Endothelial cell of umbilical vein (primary cell): ENCODE data around the gene NACA2. TPM values are rescaled to one million over a fixed set of nuclear protein-coding genes. Genes with fewer than 3 reads are reported as not detected.

Experiments
- BruUV-seq: library from RNA; stranded (reverse); fragments of 400-500 nt; replicated peaks from 2 replicates; lab custom pipeline; 2021; lab: Mats Ljungman, UMichigan
- CTCF ChIA-PET: fragments of 300-600, 350-600 bp; sonication (Branson Sonifier 250); formaldehyde crosslinking; loops from one replicate; lab custom pipeline; 2021; ENCODE audit warnings: antibody characterized with exemption, inconsistent platforms; lab: Charles Lee
- POLR2A ChIA-PET: fragments of 300-600, 350-600 bp; sonication (Branson Sonifier 250); formaldehyde crosslinking; loops from one replicate; lab custom pipeline; 2021; ENCODE audit warnings: antibody characterized with exemption, inconsistent platforms; lab: Charles Lee
- DNase-seq: peaks from one replicate; pipeline ENCODE4 v3.0.0-alpha.2; 2011; ENCODE audit warnings: low read depth, low spot score
- FAIRE-seq: peaks from 2 replicates; lab custom pipeline; 2011; peaks lifted over from hg19 to GRCh38; lab: Jason Lieb, UNC
- H2AFZ ChIP-seq: 2 replicates; pipeline ENCODE4 v1.6.0; 2012; ENCODE audit warnings: low read depth, low read length, control low read depth, inconsistent platforms
- H3K27ac ChIP-seq: 2 replicates; pipeline ENCODE4 v1.5.1; 2011; ENCODE audit warnings: low read depth, mild to moderate bottlenecking, control low read depth, low read length, moderate library complexity; ENCODE audit not compliant: insufficient read depth
- H3K27me3 ChIP-seq, 2 experiments: 2 replicates each; pipeline versions ENCODE4 v1.6.0 to v1.6.1; 2011; ENCODE audit warnings: low read length in 2 of 2, mixed read lengths in 1 of 2; ENCODE audit not compliant: control insufficient read depth in 2 of 2, insufficient read depth in 2 of 2
- H3K36me3 ChIP-seq, 2 experiments: 2 replicates in 1 of 2; 3 replicates in 1 of 2; pipeline ENCODE4 v1.5.1; 2011; ENCODE audit warnings: low read length in 2 of 2, mild to moderate bottlenecking in 1 of 2, moderate library complexity in 1 of 2; ENCODE audit not compliant: control insufficient read depth in 2 of 2, insufficient read depth in 2 of 2; ENCODE audit errors: extremely low read depth in 1 of 2
- H3K4me1 ChIP-seq: 3 replicates; pipeline ENCODE4 v1.5.1; 2011; ENCODE audit warnings: mild to moderate bottlenecking, low read length; ENCODE audit not compliant: control insufficient read depth, insufficient read depth; ENCODE audit errors: extremely low read depth
- H3K4me2 ChIP-seq: 2 replicates; pipeline ENCODE4 v1.6.1; 2011; ENCODE audit warnings: low read length, control low read depth, mixed read lengths; ENCODE audit not compliant: insufficient read depth
- H3K4me3 ChIP-seq, 3 experiments: fragments of 200-600 bp in 1 of 3; sonication (generic), shearing (Covaris generic) in 1 of 3; replicated peaks in 1 of 3; 2 replicates each; pipeline ENCODE4 v1.5.1; 2011 to 2016; ENCODE audit warnings: control low read depth in 3 of 3, low read length in 3 of 3, mild to moderate bottlenecking in 2 of 3, inconsistent platforms in 1 of 3, low read depth in 1 of 3, moderate library complexity in 1 of 3; ENCODE audit not compliant: insufficient read depth in 1 of 3
- H3K79me2 ChIP-seq: 2 replicates; pipeline ENCODE4 v1.6.0; 2012; ENCODE audit warnings: low read length, inconsistent platforms; ENCODE audit not compliant: control insufficient read depth, insufficient read depth
- H3K9ac ChIP-seq: replicated peaks from 2 replicates; pipeline ENCODE3; 2011; ENCODE audit warnings: low read length, control low read depth; ENCODE audit not compliant: insufficient read depth; ENCODE audit errors: extremely low read depth
- H3K9me1 ChIP-seq: replicated peaks from 3 replicates; pipeline ENCODE4 v1.6.0; 2011; ENCODE audit warnings: mild to moderate bottlenecking, low read length; ENCODE audit not compliant: control insufficient read depth, insufficient read depth; ENCODE audit errors: extremely low read depth
- H3K9me3 ChIP-seq: replicated peaks from 2 replicates; pipeline ENCODE4 v1.5.1; 2012; ENCODE audit warnings: low read length, inconsistent platforms; ENCODE audit not compliant: control insufficient read depth, insufficient read depth
- H4K20me1 ChIP-seq: replicated peaks from 2 replicates; pipeline ENCODE3; 2011; ENCODE audit warnings: mild to moderate bottlenecking, low read length; ENCODE audit not compliant: control insufficient read depth, insufficient read depth; ENCODE audit errors: extremely low read depth
- CTCF ChIP-seq, 2 donors: IDR thresholded peaks; 1 replicate in 1 of 2; 2 replicates in 1 of 2; pipeline ENCODE4 v1.5.1; 2011; ENCODE audit warnings: low read length in 2 of 2, mild to moderate bottlenecking in 2 of 2, moderate library complexity in 2 of 2, control low read depth in 1 of 2, inconsistent platforms in 1 of 2, low read depth in 1 of 2; ENCODE audit not compliant: insufficient read depth in 1 of 2; ENCODE audit errors: extremely low read depth in 1 of 2
- EZH2 ChIP-seq: IDR thresholded peaks from 2 replicates; pipeline ENCODE4 v1.6.1; 2012; ENCODE audit warnings: borderline replicate concordance, low read depth, mild to moderate bottlenecking, moderate library complexity, low read length, inconsistent platforms; ENCODE audit not compliant: severe bottlenecking
- FOS ChIP-seq: IDR thresholded peaks from 2 replicates; pipeline ENCODE4 v1.6.1; 2011; ENCODE audit warnings: mild to moderate bottlenecking, low read length, moderate library complexity, borderline replicate concordance; ENCODE audit not compliant: insufficient read depth
- GATA2 ChIP-seq: IDR thresholded peaks from 2 replicates; pipeline ENCODE4 v1.7.0; 2011; ENCODE audit warnings: low read depth, mild to moderate bottlenecking, moderate library complexity, mixed read lengths, low read length; ENCODE audit not compliant: insufficient read length, insufficient read depth
- JUN ChIP-seq: IDR thresholded peaks from 2 replicates; pipeline ENCODE4 v1.6.1; 2011; ENCODE audit warnings: borderline replicate concordance, low read depth; ENCODE audit not compliant: insufficient read length, insufficient read depth
- MAX ChIP-seq: IDR thresholded peaks from 2 replicates; pipeline ENCODE4 v1.6.1; 2011; ENCODE audit not compliant: insufficient read depth, insufficient read length
- MYC ChIP-seq: IDR thresholded peaks from one replicate; pipeline ENCODE4 v1.6.1; 2011; ENCODE audit warnings: mild to moderate bottlenecking, low read depth, low read length
- POLR2A ChIP-seq: IDR thresholded peaks from 2 replicates; pipeline ENCODE4 v1.6.1; 2012; ENCODE audit warnings: low read depth, mild to moderate bottlenecking, control low read depth, low read length
- POLR2AphosphoS5 ChIP-seq: IDR thresholded peaks from 2 replicates; pipeline ENCODE4 v1.6.1; 2012; ENCODE audit warnings: low read depth, mild to moderate bottlenecking, control low read depth, low read length, moderate library complexity; ENCODE audit not compliant: insufficient read depth
- dilution Hi-C: fragments of 300-500 bp; cut with MboI; formaldehyde crosslinking; loops from one replicate; pipeline ENCODE4 v1.15.0; 2019; ENCODE audit warnings: low sequenced_read_pairs; ENCODE audit not compliant: extremely low pct_ligation_motif_present
- intact Hi-C: fragments of 100-400 bp; cut with micrococcal nuclease; formaldehyde crosslinking; loops from one replicate; pipeline ENCODE4 v1.10.0; 2022
- polyA plus RNA-seq, 4 experiments: library from polyadenylated mRNA; depleted of rRNA in 3 of 4; stranded (reverse) in 3 of 4; unstranded in 1 of 4; fragments of >200 nt; gene quantifications; 2 replicates each; pipeline versions ENCODE4 v1.2.1 to v1.2.3, GENCODE V29; 2011 to 2012; ENCODE audit warnings: missing spikeins in 1 of 4
- total RNA-seq: library from RNA; stranded (reverse); gene quantifications from 2 replicates; pipeline ENCODE4 v1.2.3, GENCODE V29; 2021

The NACA2 gene
- total and polyA plus RNA-seq, 2 donors (not counting 3 experiments of a cell fraction or from before 2014, with no cell fraction given): not detected

GRCh38 chr17:61555127-61555566 is 35.9 kb downstream of the NACA2 start:
- H3K4me3 ChIP-seq: no peak overlapping the region
- no peaks in the 10 kb centered on the region for H3K4me1 ChIP-seq
- H3K9ac ChIP-seq: no peak overlapping the region
- H4K20me1 ChIP-seq: no peaks in the 10 kb centered on the region
- DNase-seq (no peak), FAIRE-seq (no peak)
- H3K4me2 ChIP-seq: no peak overlapping the region
- H2AFZ ChIP-seq: no peak overlapping the region
- CTCF ChIA-PET: interaction anchor here (2.6 kb wide), 1 partner anchor 143 kb away, joined by 18 read pairs; no protein-coding TSS in a partner anchor
- H3K9me3 ChIP-seq: no peaks in the 10 kb centered on the region
- H3K9me1 ChIP-seq: no peaks in the 10 kb centered on the region
- H3K79me2 ChIP-seq: no peaks in the 10 kb centered on the region
- no TSS peak for BruUV-seq
- peaks cover 9 to 17% of the 10 kb centered on the region in 2 experiments for H3K27me3 ChIP-seq
- H3K36me3 ChIP-seq: no peaks in the 10 kb centered on the region
- H3K27ac ChIP-seq: no peak overlapping the region
- intact Hi-C loops: no loop called here
- TF ChIP-seq CTCF (IDR thresholded peaks at IDR 0.05; ENCODE audit: extremely low read depth in 1 of 2, insufficient read depth in 1 of 2, low read depth in 1 of 2, low read length in 2 of 2) (no peak), MYC (no peak)
- POLR2A ChIA-PET: no interaction called here
- dilution Hi-C loops: no loop called here

GRCh38 chr17:61554209-61554608 is 36.8 kb downstream of the NACA2 start:
- H3K9me1 ChIP-seq: no peaks in the 10 kb centered on the region
- TF ChIP-seq MYC (no peak), MAX (no peak), GATA2 (no peak), EZH2 (no peak), JUN (no peak), CTCF (IDR thresholded peaks at IDR 0.05; ENCODE audit: extremely low read depth in 1 of 2, insufficient read depth in 1 of 2, low read depth in 1 of 2, low read length in 2 of 2) (no peak), POLR2AphosphoS5 (no peak), POLR2A (no peak), FOS (no peak)
- H3K4me1 ChIP-seq: no peaks in the 10 kb centered on the region
- H3K9ac ChIP-seq: no peak overlapping the region
- dilution Hi-C loops: no loop called here
- H3K4me3 ChIP-seq: no peak overlapping the region
- no peaks in the 10 kb centered on the region for H3K79me2 ChIP-seq
- no peak overlapping the region for H3K27ac ChIP-seq
- no peaks in the 10 kb centered on the region for H3K36me3 ChIP-seq
- H2AFZ ChIP-seq: no peak overlapping the region
- H4K20me1 ChIP-seq: no peaks in the 10 kb centered on the region
- H3K9me3 ChIP-seq: no peaks in the 10 kb centered on the region
- ChIA-PET CTCF (interaction anchor here (0.7 to 2.6 kb wide), 3 partner anchors 20 to 583 kb away, joined by 3 to 18 read pairs (median 4); no protein-coding TSS in a partner anchor), POLR2A (no interaction called here)
- FAIRE-seq (no peak), DNase-seq (no peak)
- H3K4me2 ChIP-seq: no peak overlapping the region
- no TSS peak for BruUV-seq
- peaks cover 11 to 22% of the 10 kb centered on the region in 2 experiments for H3K27me3 ChIP-seq
- intact Hi-C loops: no loop called here
